ENCODE results near the gene DNAH11.
"Not testable (repeated sequence)": the region's sequence is repeated elsewhere in the genome, so short reads cannot be mapped to it uniquely, and the experiment has no call there.

Gene DNAH11

GRCh38 chr7:21868576-21868850 lies 325.7 kb downstream of the DNAH11 start:
- H3K4me3 ChIP-seq (ENCODE audit: low read length): peak overlapping the region; percentile 3
- peak overlapping the region; percentile 7; the same call in 1 of the 2 replicates for H3K9ac ChIP-seq (ENCODE audit: low read depth, low read length)
- no peaks in the 10 kb centered on the region for H3K9me3 ChIP-seq (ENCODE audit: insufficient read depth, low read depth, low read length)
- H3K36me3 ChIP-seq (ENCODE audit: insufficient read depth, low read depth, low read length): no peaks in the 10 kb centered on the region
- H3K4me1 ChIP-seq (ENCODE audit: insufficient read depth, low read length): peaks cover 60% of the 10 kb centered on the region
- H3K27ac ChIP-seq (ENCODE audit: low read length): peak overlapping the region; percentile 60
- H3K27me3 ChIP-seq (ENCODE audit: insufficient read depth, low read length): no peaks in the 10 kb centered on the region

- H3K27ac ChIP-seq (ENCODE audit: low read length): no peak overlapping the region
Observed at GRCh38 chr7:21869785-21870402, 327.1 kb downstream of the DNAH11 start.

DNA sequence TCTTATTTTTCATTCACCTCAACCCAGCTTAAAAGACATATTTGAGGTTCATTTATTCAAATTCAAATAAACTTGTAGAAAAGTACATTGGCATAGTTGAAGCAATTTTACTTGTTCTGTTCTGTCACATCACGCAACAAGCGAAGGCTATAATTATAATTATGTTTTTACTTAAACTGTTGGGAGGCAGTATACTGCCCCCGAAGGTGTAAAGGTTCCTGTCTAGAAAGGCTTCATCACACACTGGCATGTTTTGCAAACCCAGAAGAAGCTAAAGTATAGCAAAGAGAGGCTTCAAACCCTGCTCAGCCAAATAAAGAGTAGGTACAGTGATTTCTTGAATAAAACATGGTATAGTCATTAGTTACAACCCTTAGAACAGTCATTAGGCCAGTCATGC lies 340.2 kb downstream of the DNAH11 start:
- Histone ChIP-seq H3K36me3 (ENCODE audit: insufficient read depth, low read depth, low read length) (no peaks in the 10 kb centered on the region), H3K27me3 (ENCODE audit: insufficient read depth, low read length) (no peaks in the 10 kb centered on the region), H3K9ac (ENCODE audit: low read depth, low read length) (no peak overlapping the region), H3K4me3 (ENCODE audit: low read length) (no peak overlapping the region), H3K4me1 (ENCODE audit: insufficient read depth, low read length) (peaks cover 4% of the 10 kb centered on the region; the same call in 1 of the 2 replicates), H3K9me3 (ENCODE audit: insufficient read depth, low read depth, low read length) (no peaks in the 10 kb centered on the region), H3K27ac (ENCODE audit: low read length) (no peak overlapping the region)

More at GRCh38 chr7:21869785-21870402, 327.1 kb downstream of the DNAH11 start:
- no peaks in the 10 kb centered on the region for H3K9me3 ChIP-seq (ENCODE audit: insufficient read depth, low read depth, low read length)
- H3K27me3 ChIP-seq (ENCODE audit: insufficient read depth, low read length): no peaks in the 10 kb centered on the region
- H3K9ac ChIP-seq (ENCODE audit: low read depth, low read length): peak overlapping the region; percentile 0; the same call in 1 of the 2 replicates
- H3K4me1 ChIP-seq (ENCODE audit: insufficient read depth, low read length): peaks cover 59% of the 10 kb centered on the region
- H3K4me3 ChIP-seq (ENCODE audit: low read length): no peak overlapping the region
- no peaks in the 10 kb centered on the region for H3K36me3 ChIP-seq (ENCODE audit: insufficient read depth, low read depth, low read length)

- H3K9ac ChIP-seq (ENCODE audit: low read depth, low read length); H3K27ac ChIP-seq (ENCODE audit: low read length); H3K4me3 ChIP-seq (ENCODE audit: low read length); H3K4me1 ChIP-seq (ENCODE audit: insufficient read depth, low read length); H3K9me3 ChIP-seq (ENCODE audit: insufficient read depth, low read depth, low read length); H3K36me3 ChIP-seq (ENCODE audit: insufficient read depth, low read depth, low read length); H3K27me3 ChIP-seq (ENCODE audit: insufficient read depth, low read length): not testable (repeated sequence)
Observed at GRCh38 chr7:21883501-21883900, 340.7 kb downstream of the DNAH11 start.

- Histone ChIP-seq H3K9me3 (ENCODE audit: insufficient read depth, low read depth, low read length) (no peaks in the 10 kb centered on the region), H3K9ac (ENCODE audit: low read depth, low read length) (no peak overlapping the region)
Observed at GRCh38 chr7:21884496-21884895, 341.7 kb downstream of the DNAH11 start.

DNA sequence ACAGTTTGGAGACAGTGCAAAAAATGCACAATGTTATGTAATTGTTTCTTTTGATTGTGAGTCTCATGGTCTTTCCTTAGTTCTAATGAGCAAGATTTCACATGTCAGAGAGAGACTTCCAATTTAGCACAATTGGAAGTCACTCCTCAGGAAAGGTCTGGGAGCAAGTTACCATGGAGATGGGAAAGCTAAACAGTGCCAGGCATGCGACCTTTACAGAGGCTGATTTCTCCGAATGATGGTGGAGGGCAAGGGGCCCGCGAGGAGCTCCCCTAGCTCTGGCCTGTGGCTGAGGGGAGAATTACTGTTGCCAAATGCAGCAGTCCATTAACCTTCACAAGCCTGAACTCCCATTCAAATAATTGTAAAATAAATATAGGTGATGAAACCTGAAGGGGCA lies 343.6 kb downstream of the DNAH11 start:
- Histone ChIP-seq H3K27ac (ENCODE audit: low read length) (no peak overlapping the region), H3K36me3 (ENCODE audit: insufficient read depth, low read depth, low read length) (no peaks in the 10 kb centered on the region), H3K4me1 (ENCODE audit: insufficient read depth, low read length) (peaks cover 5% of the 10 kb centered on the region; the same call in 1 of the 2 replicates), H3K27me3 (ENCODE audit: insufficient read depth, low read length) (no peaks in the 10 kb centered on the region), H3K4me3 (ENCODE audit: low read length) (no peak overlapping the region), H3K9me3 (ENCODE audit: insufficient read depth, low read depth, low read length) (no peaks in the 10 kb centered on the region), H3K9ac (ENCODE audit: low read depth, low read length) (no peak overlapping the region)

More at GRCh38 chr7:21884496-21884895, 341.7 kb downstream of the DNAH11 start:
- H3K36me3 ChIP-seq (ENCODE audit: insufficient read depth, low read depth, low read length): no peaks in the 10 kb centered on the region
- no peak overlapping the region for H3K27ac ChIP-seq (ENCODE audit: low read length)
- no peak overlapping the region for H3K4me3 ChIP-seq (ENCODE audit: low read length)
- H3K4me1 ChIP-seq (ENCODE audit: insufficient read depth, low read length): peaks cover 5% of the 10 kb centered on the region; the same call in 1 of the 2 replicates
- no peaks in the 10 kb centered on the region for H3K27me3 ChIP-seq (ENCODE audit: insufficient read depth, low read length)

GRCh38 chr7:21887353-21887752 lies 344.5 kb downstream of the DNAH11 start:
- Histone ChIP-seq H3K9me3 (ENCODE audit: insufficient read depth, low read depth, low read length) (no peaks in the 10 kb centered on the region), H3K27ac (ENCODE audit: low read length) (no peak overlapping the region), H3K4me1 (ENCODE audit: insufficient read depth, low read length) (peaks cover 5% of the 10 kb centered on the region; the same call in 1 of the 2 replicates), H3K4me3 (ENCODE audit: low read length) (no peak overlapping the region), H3K27me3 (ENCODE audit: insufficient read depth, low read length) (no peaks in the 10 kb centered on the region), H3K9ac (ENCODE audit: low read depth, low read length) (no peak overlapping the region), H3K36me3 (ENCODE audit: insufficient read depth, low read depth, low read length) (no peaks in the 10 kb centered on the region)

- no peak overlapping the region for H3K4me3 ChIP-seq (ENCODE audit: low read length)
- H3K27ac ChIP-seq (ENCODE audit: low read length): no peak overlapping the region
- no peaks in the 10 kb centered on the region for H3K27me3 ChIP-seq (ENCODE audit: insufficient read depth, low read length)
- H3K9me3 ChIP-seq (ENCODE audit: insufficient read depth, low read depth, low read length): no peaks in the 10 kb centered on the region
- no peaks in the 10 kb centered on the region for H3K36me3 ChIP-seq (ENCODE audit: insufficient read depth, low read depth, low read length)
- no peak overlapping the region for H3K9ac ChIP-seq (ENCODE audit: low read depth, low read length)
- H3K4me1 ChIP-seq (ENCODE audit: insufficient read depth, low read length): peaks cover 5% of the 10 kb centered on the region; the same call in 1 of the 2 replicates
Observed at GRCh38 chr7:21887779-21888178, 344.9 kb downstream of the DNAH11 start.

DNA sequence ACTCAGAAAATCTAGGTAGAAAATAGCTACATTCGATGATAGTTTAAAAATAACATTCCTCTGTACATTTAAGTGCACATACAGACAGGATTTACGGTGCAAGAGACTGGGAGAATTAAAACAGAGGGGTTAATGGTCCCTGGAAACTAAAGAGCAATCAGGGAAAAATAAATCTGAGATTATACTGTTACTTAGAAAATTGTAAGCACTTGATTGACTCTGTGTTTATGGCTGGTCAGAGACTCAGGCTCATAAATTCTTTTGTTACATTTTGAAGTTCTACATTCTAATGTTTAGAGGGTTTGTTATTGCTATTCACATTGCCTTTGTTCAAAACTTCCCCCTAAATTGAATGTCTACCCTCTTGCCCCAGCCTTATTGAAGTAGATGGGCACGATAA lies 348.5 kb downstream of the DNAH11 start:
- no peaks in the 10 kb centered on the region for H3K27me3 ChIP-seq (ENCODE audit: insufficient read depth, low read length)
- H3K9me3 ChIP-seq (ENCODE audit: insufficient read depth, low read depth, low read length): no peaks in the 10 kb centered on the region
- H3K4me3 ChIP-seq (ENCODE audit: low read length): no peak overlapping the region
- H3K4me1 ChIP-seq (ENCODE audit: insufficient read depth, low read length): peaks cover 5% of the 10 kb centered on the region; the same call in 1 of the 2 replicates
- H3K9ac ChIP-seq (ENCODE audit: low read depth, low read length): no peak overlapping the region
- peaks cover 9% of the 10 kb centered on the region; the same call in 1 of the 2 replicates for H3K36me3 ChIP-seq (ENCODE audit: insufficient read depth, low read depth, low read length)
- no peak overlapping the region for H3K27ac ChIP-seq (ENCODE audit: low read length)

DNA sequence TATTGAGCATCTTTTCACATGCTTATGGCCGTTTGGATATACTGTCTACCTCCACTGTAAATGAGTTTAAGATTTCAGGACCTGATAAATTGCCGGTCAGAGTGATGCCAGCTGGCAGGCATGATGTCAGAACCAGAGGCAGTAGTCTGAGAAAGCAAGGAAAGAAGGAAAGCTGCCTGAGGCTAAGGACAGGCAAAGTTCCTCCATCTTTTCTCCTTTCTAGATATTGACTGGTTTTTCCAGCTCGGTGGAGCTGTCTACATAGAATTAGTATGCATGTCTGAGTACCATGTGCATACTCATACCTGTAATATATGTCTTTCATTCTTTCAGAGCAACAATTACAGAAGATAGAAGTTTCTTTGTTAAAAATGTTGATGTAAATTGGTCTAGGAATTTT lies 350.6 kb downstream of the DNAH11 start:
- no peaks in the 10 kb centered on the region for H3K9me3 ChIP-seq (ENCODE audit: insufficient read depth, low read depth, low read length)
- no peaks in the 10 kb centered on the region for H3K4me1 ChIP-seq (ENCODE audit: insufficient read depth, low read length)
- no peak overlapping the region for H3K4me3 ChIP-seq (ENCODE audit: low read length)
- H3K27me3 ChIP-seq (ENCODE audit: insufficient read depth, low read length): no peaks in the 10 kb centered on the region
- H3K36me3 ChIP-seq (ENCODE audit: insufficient read depth, low read depth, low read length): peaks cover 26% of the 10 kb centered on the region; the same call in 1 of the 2 replicates
- no peak overlapping the region for H3K27ac ChIP-seq (ENCODE audit: low read length)
- no peak overlapping the region for H3K9ac ChIP-seq (ENCODE audit: low read depth, low read length)

- no peak overlapping the region for H3K27ac ChIP-seq (ENCODE audit: low read length)
- no peak overlapping the region for H3K4me3 ChIP-seq (ENCODE audit: low read length)
- no peaks in the 10 kb centered on the region for H3K9me3 ChIP-seq (ENCODE audit: insufficient read depth, low read depth, low read length)
- H3K4me1 ChIP-seq (ENCODE audit: insufficient read depth, low read length): no peaks in the 10 kb centered on the region
- H3K9ac ChIP-seq (ENCODE audit: low read depth, low read length): no peak overlapping the region
- H3K36me3 ChIP-seq (ENCODE audit: insufficient read depth, low read depth, low read length): peaks cover 76% of the 10 kb centered on the region
- no peaks in the 10 kb centered on the region for H3K27me3 ChIP-seq (ENCODE audit: insufficient read depth, low read length)
Observed at GRCh38 chr7:21898265-21898930, 355.6 kb downstream of the DNAH11 start.

GRCh38 chr7:21902240-21902639 lies 359.4 kb downstream of the DNAH11 start:
- Histone ChIP-seq H3K27me3 (ENCODE audit: insufficient read depth, low read length) (no peaks in the 10 kb centered on the region), H3K36me3 (ENCODE audit: insufficient read depth, low read depth, low read length) (peaks cover 100% of the 10 kb centered on the region), H3K4me3 (ENCODE audit: low read length) (no peak overlapping the region), H3K4me1 (ENCODE audit: insufficient read depth, low read length) (no peaks in the 10 kb centered on the region), H3K27ac (ENCODE audit: low read length) (no peak overlapping the region), H3K9ac (ENCODE audit: low read depth, low read length) (no peak overlapping the region), H3K9me3 (ENCODE audit: insufficient read depth, low read depth, low read length) (no peaks in the 10 kb centered on the region)
